ENCODE data around the gene SLC16A3.
"Not testable (repeated sequence)": the region's sequence is repeated elsewhere in the genome, so short reads cannot be mapped to it uniquely, and the experiment has no call there.

Gene SLC16A3

DNA sequence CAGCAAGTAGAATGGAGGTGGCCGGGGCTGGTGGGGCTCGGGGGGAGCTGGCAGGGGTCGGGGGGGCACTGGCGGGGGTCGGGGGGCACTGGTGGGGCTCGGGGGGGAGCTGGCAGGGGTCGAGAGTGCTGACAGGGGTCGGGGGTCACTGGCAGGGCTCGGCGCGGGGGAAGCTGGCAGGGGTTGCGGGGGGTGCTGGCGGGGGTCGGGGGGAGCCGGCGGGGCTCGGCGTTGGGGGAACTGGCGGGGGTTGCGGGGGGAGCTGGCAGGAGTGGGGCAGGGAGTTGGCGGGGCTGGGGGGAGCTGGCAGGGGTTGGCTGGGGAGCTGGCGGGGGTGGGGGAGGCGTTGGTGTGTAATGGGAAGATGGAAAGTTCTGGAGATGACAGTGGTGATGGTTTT lies 41.3 kb upstream of the SLC16A3 start:
- Histone ChIP-seq H3K9me2 (replicated peaks; ENCODE audit: insufficient read depth, low read length) (no peaks in the 10 kb centered on the region), H3K4me3 (ENCODE audit: low read length) (no peak overlapping the region), H3K27ac (ENCODE audit: low read length) (no peak overlapping the region), H3K36me3 (replicated peaks; ENCODE audit: insufficient read depth, low read length) (no peaks in the 10 kb centered on the region), H3K9ac (ENCODE audit: low read length) (no peak overlapping the region), H3K4me1 (ENCODE audit: low read length) (no peaks in the 10 kb centered on the region), H3K4me2 (ENCODE audit: low read depth, low read length) (no peak overlapping the region), H3K79me2 (ENCODE audit: low read length) (no peaks in the 10 kb centered on the region), H3F3A (ENCODE audit: insufficient read depth, low read length) (no peaks in the 10 kb centered on the region), H2AFZ (ENCODE audit: low read length) (no peak overlapping the region), H3K9me3 (replicated peaks; ENCODE audit: insufficient read depth, low read length) (no peaks in the 10 kb centered on the region), H3K27me3 (replicated peaks; ENCODE audit: insufficient read depth, low read length) (no peaks in the 10 kb centered on the region), H4K20me1 (ENCODE audit: insufficient read depth, low read length) (no peaks in the 10 kb centered on the region)
- no peak for DNase-seq
- TF ChIP-seq, protein P1, sequence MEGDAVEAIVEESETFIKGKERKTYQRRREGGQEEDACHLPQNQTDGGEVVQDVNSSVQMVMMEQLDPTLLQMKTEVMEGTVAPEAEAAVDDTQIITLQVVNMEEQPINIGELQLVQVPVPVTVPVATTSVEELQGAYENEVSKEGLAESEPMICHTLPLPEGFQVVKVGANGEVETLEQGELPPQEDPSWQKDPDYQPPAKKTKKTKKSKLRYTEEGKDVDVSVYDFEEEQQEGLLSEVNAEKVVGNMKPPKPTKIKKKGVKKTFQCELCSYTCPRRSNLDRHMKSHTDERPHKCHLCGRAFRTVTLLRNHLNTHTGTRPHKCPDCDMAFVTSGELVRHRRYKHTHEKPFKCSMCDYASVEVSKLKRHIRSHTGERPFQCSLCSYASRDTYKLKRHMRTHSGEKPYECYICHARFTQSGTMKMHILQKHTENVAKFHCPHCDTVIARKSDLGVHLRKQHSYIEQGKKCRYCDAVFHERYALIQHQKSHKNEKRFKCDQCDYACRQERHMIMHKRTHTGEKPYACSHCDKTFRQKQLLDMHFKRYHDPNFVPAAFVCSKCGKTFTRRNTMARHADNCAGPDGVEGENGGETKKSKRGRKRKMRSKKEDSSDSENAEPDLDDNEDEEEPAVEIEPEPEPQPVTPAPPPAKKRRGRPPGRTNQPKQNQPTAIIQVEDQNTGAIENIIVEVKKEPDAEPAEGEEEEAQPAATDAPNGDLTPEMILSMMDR (IDR thresholded peaks at IDR 0.05; ENCODE audit: low read length): no peak
- no peak for TF ChIP-seq EZH2phosphoT487 (IDR thresholded peaks at IDR 0.05; ENCODE audit: low read length)
- TF ChIP-seq EZH2 (optimal IDR thresholded peaks at IDR 0.05; ENCODE audit: low read depth, low read length): no peak

DNA sequence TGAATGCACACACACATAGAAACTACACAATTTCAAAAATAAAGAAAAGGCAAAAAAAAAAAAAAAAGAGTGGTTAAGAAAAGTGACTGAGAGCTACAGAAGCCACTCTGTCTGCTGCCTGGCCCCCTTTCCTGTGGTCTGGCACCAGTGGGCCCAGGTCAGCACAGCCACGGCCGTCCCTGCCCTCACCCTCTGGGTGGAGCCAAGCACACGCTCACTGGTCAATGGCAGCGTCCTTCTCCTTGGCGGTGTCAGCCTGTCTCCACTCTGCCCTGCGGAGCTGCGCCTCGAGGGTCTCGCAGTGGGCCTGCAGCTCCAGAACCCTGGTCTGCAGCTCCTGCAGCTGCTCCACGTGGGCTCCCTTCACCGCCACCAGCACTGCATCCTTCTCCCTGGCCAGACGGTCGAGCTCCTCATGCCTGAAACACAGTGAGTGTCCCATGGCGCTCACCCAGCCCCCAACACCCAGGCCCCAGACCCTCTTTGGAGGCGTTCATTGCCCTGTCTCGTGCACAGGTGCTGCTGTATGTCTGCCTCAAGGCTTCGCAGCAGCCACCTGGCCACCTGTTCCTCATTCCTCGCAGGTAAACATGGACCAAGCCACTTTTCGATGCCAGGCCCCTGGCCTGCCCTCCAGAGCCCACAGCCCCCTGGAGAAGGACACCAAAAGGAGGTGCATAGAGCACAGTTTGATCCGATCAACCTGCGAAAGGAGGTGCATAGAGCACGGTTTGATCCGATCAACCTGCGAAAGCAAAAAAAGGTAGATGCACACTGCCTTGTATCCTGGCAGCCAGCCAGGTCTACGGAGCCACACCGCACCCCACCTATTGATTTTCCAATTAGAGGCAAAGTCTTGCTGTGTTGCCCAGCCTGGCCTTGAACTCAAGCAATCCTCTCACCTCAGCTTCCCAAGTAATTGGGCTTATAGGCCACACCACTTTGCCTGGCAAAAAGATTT lies 40.6 kb upstream of the SLC16A3 start:
- no peaks in the 10 kb centered on the region for H3K36me3 ChIP-seq (replicated peaks; ENCODE audit: insufficient read depth, low read length)

DNA sequence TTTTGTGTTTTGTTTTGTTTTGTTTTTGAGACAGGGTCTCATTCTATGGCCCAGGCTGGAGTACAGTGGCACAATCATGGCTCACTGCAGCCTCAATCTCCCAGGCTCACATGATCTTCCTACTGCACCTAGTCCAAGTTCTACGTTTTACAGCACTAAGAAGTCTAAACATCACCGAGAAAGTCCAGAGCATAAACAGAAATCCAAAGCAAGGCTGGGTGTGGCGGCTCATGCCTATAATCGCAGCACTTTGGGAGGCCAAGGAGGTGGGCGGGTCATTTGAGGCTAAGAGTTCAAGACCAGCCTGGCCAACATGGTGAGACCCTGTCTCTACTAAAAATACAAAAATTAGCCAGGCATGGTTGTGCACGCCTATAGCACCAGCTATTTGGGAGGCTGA lies 35.8 kb upstream of the SLC16A3 start:
- not testable (repeated sequence) for H3F3A ChIP-seq (ENCODE audit: insufficient read depth, low read length); H3K79me2 ChIP-seq (ENCODE audit: low read length); H3K4me1 ChIP-seq (ENCODE audit: low read length); H3K4me3 ChIP-seq (ENCODE audit: low read length); H3K9me3 ChIP-seq (replicated peaks; ENCODE audit: insufficient read depth, low read length); H3K27me3 ChIP-seq (replicated peaks; ENCODE audit: insufficient read depth, low read length); DNase-seq; H2AFZ ChIP-seq (ENCODE audit: low read length); H3K4me2 ChIP-seq (ENCODE audit: low read depth, low read length); H3K36me3 ChIP-seq (replicated peaks; ENCODE audit: insufficient read depth, low read length); H3K9ac ChIP-seq (ENCODE audit: low read length); H4K20me1 ChIP-seq (ENCODE audit: insufficient read depth, low read length); H3K27ac ChIP-seq (ENCODE audit: low read length); H3K9me2 ChIP-seq (replicated peaks; ENCODE audit: insufficient read depth, low read length)

More for the DNA sequence above, 40.6 kb upstream of the SLC16A3 start:
- Histone ChIP-seq H3K27ac (ENCODE audit: low read length) (no peak overlapping the region), H3K9me2 (replicated peaks; ENCODE audit: insufficient read depth, low read length) (no peaks in the 10 kb centered on the region), H4K20me1 (ENCODE audit: insufficient read depth, low read length) (no peaks in the 10 kb centered on the region), H3K27me3 (replicated peaks; ENCODE audit: insufficient read depth, low read length) (no peaks in the 10 kb centered on the region), H3K4me3 (ENCODE audit: low read length) (no peak overlapping the region), H3K9me3 (replicated peaks; ENCODE audit: insufficient read depth, low read length) (no peaks in the 10 kb centered on the region), H2AFZ (ENCODE audit: low read length) (no peak overlapping the region), H3K79me2 (ENCODE audit: low read length) (no peaks in the 10 kb centered on the region), H3F3A (ENCODE audit: insufficient read depth, low read length) (no peaks in the 10 kb centered on the region), H3K9ac (ENCODE audit: low read length) (no peak overlapping the region), H3K4me2 (ENCODE audit: low read depth, low read length) (no peak overlapping the region), H3K4me1 (ENCODE audit: low read length) (no peaks in the 10 kb centered on the region)
- no peak for DNase-seq
- TF ChIP-seq EZH2 (optimal IDR thresholded peaks at IDR 0.05; ENCODE audit: low read depth, low read length) (no peak), EZH2phosphoT487 (IDR thresholded peaks at IDR 0.05; ENCODE audit: low read length) (no peak)
- TF ChIP-seq, protein P1 (IDR thresholded peaks at IDR 0.05; ENCODE audit: low read length): no peak

Measured in MM.1S (cell line).